Transverse colon (tissue), 4 donors: Measurements from ENCODE around the gene CBX4. TPM values are rescaled to one million over a fixed set of nuclear protein-coding genes. Genes with fewer than 3 reads are reported as not detected.
A peak's percentile ranks its signal among the peaks of the same experiment; 100 is the strongest.

Source experiments
- DNase-seq: peaks from one replicate; pipeline ENCODE4 v3.0.0-alpha.2; 2019
- H3K27ac ChIP-seq, 4 donors: fragments of 200-600 bp; sonication (generic); 2 replicates each; pipeline ENCODE4 v1.5.1; 2016 to 2018; ENCODE audit warnings: inconsistent platforms in 4 of 4
- H3K27me3 ChIP-seq: fragments of 200-600 bp; sonication (generic); 2 replicates; pipeline ENCODE4 v1.5.1; 2017; ENCODE audit warnings: inconsistent platforms
- H3K36me3 ChIP-seq, 4 donors: fragments of 200-600 bp; sonication (generic); 2 replicates each; pipeline ENCODE4 v1.5.1; 2017 to 2019; ENCODE audit warnings: inconsistent platforms in 4 of 4
- H3K4me1 ChIP-seq, 4 donors: fragments of 200-600 bp; sonication (generic); 2 replicates each; pipeline ENCODE4 v1.5.1; 2017 to 2020; ENCODE audit warnings: inconsistent platforms in 4 of 4
- H3K4me3 ChIP-seq, 4 donors: fragments of 200-600 bp; sonication (generic); 1 replicate in 1 of 4; 2 replicates in 3 of 4; pipeline versions ENCODE4 v1.5.1 to v1.6.1; 2017 to 2019; ENCODE audit warnings: inconsistent platforms in 4 of 4
- H3K9me3 ChIP-seq, 2 donors: fragments of 200-600 bp; sonication (generic); 2 replicates each; pipeline ENCODE4 v1.5.1; 2017 to 2019; ENCODE audit warnings: inconsistent platforms in 2 of 2
- EP300 ChIP-seq: sonication (generic); formaldehyde crosslinking; IDR thresholded peaks from one replicate; pipeline ENCODE4 v1.6.1; 2017; ENCODE audit warnings: antibody characterized with exemption, low read depth
- POLR2A ChIP-seq: fragments of 450-650 bp; IDR thresholded peaks from one replicate; pipeline ENCODE4 v1.6.1; 2016; ENCODE audit warnings: antibody characterized with exemption, mild to moderate bottlenecking, moderate library complexity
- POLR2AphosphoS5 ChIP-seq, 3 donors: sonication (generic); formaldehyde crosslinking; IDR thresholded peaks; one replicate each; pipeline ENCODE4 v1.6.1; 2016; ENCODE audit warnings: antibody characterized with exemption in 3 of 3
- WGBS, 2 donors: methylation state at CpG; one replicate each; pipeline ENCODE4 v1.1.5; 2018; ENCODE audit warnings: low coverage in 1 of 2; 5-methylcytosine and 5-hydroxymethylcytosine counted together
- in situ Hi-C, 4 donors: fragments of 200-750 bp; cut with MboI; loops; one replicate each; pipeline versions ENCODE4 v1.15.0 to v1.15.1; 2017; ENCODE audit warnings: low sequenced_read_pairs in 3 of 4, low pct_ligation_motif_present in 1 of 4, low pct_unique_long_range_greater_than_20kb in 1 of 4
- intact Hi-C: fragments of 100-400 bp; cut with DNase I; formaldehyde crosslinking; loops from one replicate; pipeline ENCODE4 v1.15.1; 2023; ENCODE audit warnings: low total_unique reads
- total RNA-seq, 4 donors: library from RNA; depleted of rRNA; stranded (reverse); fragments of >200 nt; gene quantifications; one replicate each; pipeline ENCODE4 v1.1.0, GENCODE V29; 2016
- TF ChIP-seq, protein P1 (sequence below), 5 experiments: fragments of 200-600 bp in 3 of 5; fragments of 450-650 bp in 2 of 5; sonication (generic) in 3 of 5; IDR thresholded peaks; 1 replicate in 2 of 5; 2 replicates in 3 of 5; pipeline ENCODE4 v1.5.1; 2016 to 2017; ENCODE audit warnings: antibody characterized with exemption in 5 of 5, inconsistent platforms in 3 of 5, mild to moderate bottlenecking in 2 of 5, moderate library complexity in 1 of 5

Gene CBX4
- total RNA-seq, 4 donors from 2014 or later, result 6.6 to 25.1 (median 8.3) TPM

DNA sequence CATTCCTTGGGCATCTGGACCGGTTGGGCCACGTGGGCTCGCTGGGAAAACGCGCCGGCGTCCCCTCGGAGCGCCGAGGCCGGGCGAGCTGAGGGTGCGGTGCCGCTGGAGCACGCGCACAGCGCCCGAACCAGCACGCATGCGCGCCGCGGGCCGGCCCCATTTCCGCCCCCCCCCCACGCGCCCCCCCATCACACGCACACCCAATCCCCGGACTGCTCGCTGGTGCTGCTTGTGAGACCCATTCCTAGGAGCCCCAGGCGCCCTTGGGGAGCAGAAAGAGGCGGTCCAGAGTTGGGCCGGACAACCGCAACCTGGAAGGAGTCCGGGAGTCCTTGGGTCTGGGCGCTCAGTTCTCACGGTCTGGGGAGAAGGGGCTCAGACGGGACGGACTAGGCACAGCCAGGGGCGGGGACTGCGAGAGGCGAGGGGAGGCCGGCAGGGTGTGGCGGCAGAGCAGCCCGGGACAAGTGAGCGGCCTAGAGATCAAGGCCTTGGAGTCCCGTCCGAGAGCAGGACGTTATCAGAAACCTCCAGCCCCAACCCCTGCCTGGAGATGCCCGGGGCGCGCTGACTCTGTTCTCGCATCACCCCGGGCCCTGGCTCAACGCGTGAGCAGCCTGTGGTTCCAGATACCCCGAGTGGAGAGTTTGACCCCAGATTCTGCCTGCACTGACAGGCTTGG, 36.4 kb downstream of the CBX4 start:
- no peak overlapping the region for H3K4me3 ChIP-seq
- in situ Hi-C loops (loop anchor here in 2 of 4 donors (25.0 kb wide), 1 partner anchor 184 kb away; no protein-coding TSS in a partner anchor), intact Hi-C loops (no loop called here)
- WGBS, 2 donors, result 12% methylated on average over 56 of the region's 57 CpGs; no CpG with 5 or more reads in 1 of the 2 donors
- H3K4me1 ChIP-seq, result peaks cover 8 to 56% (median 40%) of the 10 kb centered on the region in 4 donors
- H3K27me3 ChIP-seq, result peaks cover 100% of the 10 kb centered on the region
- no peaks in the 10 kb centered on the region for H3K9me3 ChIP-seq
- no peak overlapping the region for H3K27ac ChIP-seq
- no peak for DNase-seq
- H3K36me3 ChIP-seq, result no peaks in the 10 kb centered on the region
- TF ChIP-seq, protein P1, sequence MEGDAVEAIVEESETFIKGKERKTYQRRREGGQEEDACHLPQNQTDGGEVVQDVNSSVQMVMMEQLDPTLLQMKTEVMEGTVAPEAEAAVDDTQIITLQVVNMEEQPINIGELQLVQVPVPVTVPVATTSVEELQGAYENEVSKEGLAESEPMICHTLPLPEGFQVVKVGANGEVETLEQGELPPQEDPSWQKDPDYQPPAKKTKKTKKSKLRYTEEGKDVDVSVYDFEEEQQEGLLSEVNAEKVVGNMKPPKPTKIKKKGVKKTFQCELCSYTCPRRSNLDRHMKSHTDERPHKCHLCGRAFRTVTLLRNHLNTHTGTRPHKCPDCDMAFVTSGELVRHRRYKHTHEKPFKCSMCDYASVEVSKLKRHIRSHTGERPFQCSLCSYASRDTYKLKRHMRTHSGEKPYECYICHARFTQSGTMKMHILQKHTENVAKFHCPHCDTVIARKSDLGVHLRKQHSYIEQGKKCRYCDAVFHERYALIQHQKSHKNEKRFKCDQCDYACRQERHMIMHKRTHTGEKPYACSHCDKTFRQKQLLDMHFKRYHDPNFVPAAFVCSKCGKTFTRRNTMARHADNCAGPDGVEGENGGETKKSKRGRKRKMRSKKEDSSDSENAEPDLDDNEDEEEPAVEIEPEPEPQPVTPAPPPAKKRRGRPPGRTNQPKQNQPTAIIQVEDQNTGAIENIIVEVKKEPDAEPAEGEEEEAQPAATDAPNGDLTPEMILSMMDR (IDR thresholded peaks at IDR 0.05), result no peak
- TF ChIP-seq POLR2A (no peak), EP300 (no peak), POLR2AphosphoS5 (IDR thresholded peaks at IDR 0.05) (no peak)

DNA sequence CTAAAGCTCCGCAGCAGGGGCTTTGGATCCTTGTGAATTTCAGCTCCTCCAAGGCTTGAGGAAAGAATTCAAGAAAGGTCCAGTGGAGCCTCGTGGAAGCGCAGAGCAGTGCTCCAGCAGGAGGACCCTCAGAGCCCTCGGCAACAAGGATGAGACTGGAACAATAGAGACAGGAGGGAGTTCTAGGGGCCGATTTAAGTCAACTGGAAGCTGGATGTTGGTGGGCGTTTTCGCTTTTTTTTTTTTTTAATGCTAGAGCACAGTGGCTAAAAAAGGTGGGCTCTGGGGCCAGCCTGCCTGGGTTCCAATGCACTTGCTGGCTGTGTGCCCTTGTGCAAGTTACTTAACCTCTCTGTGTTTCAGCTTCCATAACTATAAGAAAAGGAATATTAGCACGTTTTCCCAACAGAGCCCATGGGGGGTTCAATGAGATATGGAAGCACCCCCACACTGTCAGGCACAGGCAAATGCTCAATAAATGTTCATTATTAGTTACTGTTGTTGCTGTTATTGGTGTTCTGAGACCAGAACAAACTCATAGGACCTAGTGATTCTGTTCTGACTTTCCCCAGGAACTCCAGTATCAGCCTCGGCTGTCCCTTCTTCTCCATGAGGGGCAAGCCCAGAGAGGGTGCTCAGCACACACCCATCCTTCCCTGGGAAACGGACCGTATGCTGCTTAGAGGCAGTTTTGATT, 37.1 kb downstream of the CBX4 start:
- no peak overlapping the region for H3K27ac ChIP-seq
- in situ Hi-C loops (loop anchor here in 2 of 4 donors (25.0 kb wide), 1 partner anchor 185 kb away; no protein-coding TSS in a partner anchor), intact Hi-C loops (no loop called here)
- no peak for DNase-seq
- no peak overlapping the region for H3K4me3 ChIP-seq
- H3K27me3 ChIP-seq, result peaks cover 96% of the 10 kb centered on the region
- TF ChIP-seq POLR2AphosphoS5 (IDR thresholded peaks at IDR 0.05) (no peak), EP300 (no peak), POLR2A (no peak)
- TF ChIP-seq, protein P1 (IDR thresholded peaks at IDR 0.05), result no peak
- no peaks in the 10 kb centered on the region for H3K36me3 ChIP-seq
- 19% methylated on average over 11 of the region's 11 CpGs; no CpG with 5 or more reads in 1 of the 2 donors for WGBS, 2 donors
- H3K4me1 ChIP-seq, result peaks cover 10 to 58% (median 43%) of the 10 kb centered on the region in 4 donors
- H3K9me3 ChIP-seq, result no peaks in the 10 kb centered on the region

DNA sequence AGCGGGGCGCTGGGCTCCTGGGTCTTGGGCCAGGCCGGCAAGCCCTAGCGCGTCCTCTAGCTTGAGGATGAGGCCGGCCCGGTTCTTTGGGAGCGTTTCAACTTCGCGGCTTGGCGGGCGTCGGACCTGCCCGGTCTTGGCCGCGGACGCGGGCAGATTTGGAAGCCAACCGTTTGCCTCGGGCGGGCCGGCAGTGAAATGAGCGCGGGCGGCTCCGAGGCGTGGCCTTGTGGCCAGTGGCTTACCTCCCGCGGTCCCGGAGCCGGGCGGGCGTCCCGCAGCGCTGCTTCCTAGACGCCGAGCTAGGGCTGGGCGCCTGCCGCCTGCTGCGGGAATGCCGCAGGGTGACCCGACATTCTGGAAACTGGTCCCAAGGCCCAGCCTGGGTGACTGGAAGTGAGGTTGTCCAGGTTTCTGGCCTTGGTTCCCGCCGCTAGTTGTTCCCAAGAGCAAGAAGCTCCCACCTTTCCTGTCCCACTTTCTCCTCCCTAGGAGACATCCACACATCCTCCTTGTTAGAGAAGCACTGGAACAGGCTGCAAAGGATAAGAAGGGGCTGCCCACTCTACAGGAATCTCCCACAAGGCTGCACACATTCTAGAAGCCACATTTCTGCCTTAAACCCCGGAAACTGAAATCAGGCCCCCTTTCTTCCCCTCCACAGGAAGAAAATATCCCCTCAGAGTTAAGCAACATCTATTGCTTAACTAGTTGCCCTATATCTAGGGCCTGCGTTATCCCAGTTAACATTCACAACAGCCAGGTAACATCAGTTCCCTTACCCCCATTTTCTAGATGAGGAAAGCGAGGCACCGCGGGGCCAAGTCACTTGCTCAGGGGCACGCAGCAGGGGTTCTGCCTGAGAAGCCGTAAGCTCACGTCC, 37.8 kb downstream of the CBX4 start:
- intact Hi-C loops, result no loop called here
- peak overlapping the region in 3 of 4 donors; percentile 9 to 44 (median 15) for H3K4me3 ChIP-seq
- 14 to 20% methylated on average over 1 to 42 of the region's 52 CpGs for WGBS, 2 donors

More for the DNA sequence above, 37.8 kb downstream of the CBX4 start:
- peak; percentile 55 for DNase-seq
- no peak overlapping the region for H3K27ac ChIP-seq
- H3K9me3 ChIP-seq, result no peaks in the 10 kb centered on the region
- peaks cover 11 to 60% (median 45%) of the 10 kb centered on the region in 4 donors for H3K4me1 ChIP-seq
- TF ChIP-seq, protein P1 (IDR thresholded peaks at IDR 0.05), result no peak
- no peak for TF ChIP-seq POLR2AphosphoS5 (IDR thresholded peaks at IDR 0.05)
- TF ChIP-seq POLR2A, result no peak
- TF ChIP-seq EP300, result no peak
- H3K27me3 ChIP-seq, result peaks cover 88% of the 10 kb centered on the region
- H3K36me3 ChIP-seq, result no peaks in the 10 kb centered on the region
- in situ Hi-C loops, result loop anchor here in 2 of 4 donors (25.0 kb wide), 1 partner anchor 186 kb away; no protein-coding TSS in a partner anchor
